ENCODE data around the gene ZDHHC18. TPM values are rescaled to one million over a fixed set of nuclear protein-coding genes. Genes with fewer than 3 reads are reported as not detected.

The ZDHHC18 gene
- total and polyA plus RNA-seq, 2 of the 8 experiments (the other 6 are each of a cell fraction or from before 2014, with no cell fraction given) = 29.7 to 49.8 TPM

DNA sequence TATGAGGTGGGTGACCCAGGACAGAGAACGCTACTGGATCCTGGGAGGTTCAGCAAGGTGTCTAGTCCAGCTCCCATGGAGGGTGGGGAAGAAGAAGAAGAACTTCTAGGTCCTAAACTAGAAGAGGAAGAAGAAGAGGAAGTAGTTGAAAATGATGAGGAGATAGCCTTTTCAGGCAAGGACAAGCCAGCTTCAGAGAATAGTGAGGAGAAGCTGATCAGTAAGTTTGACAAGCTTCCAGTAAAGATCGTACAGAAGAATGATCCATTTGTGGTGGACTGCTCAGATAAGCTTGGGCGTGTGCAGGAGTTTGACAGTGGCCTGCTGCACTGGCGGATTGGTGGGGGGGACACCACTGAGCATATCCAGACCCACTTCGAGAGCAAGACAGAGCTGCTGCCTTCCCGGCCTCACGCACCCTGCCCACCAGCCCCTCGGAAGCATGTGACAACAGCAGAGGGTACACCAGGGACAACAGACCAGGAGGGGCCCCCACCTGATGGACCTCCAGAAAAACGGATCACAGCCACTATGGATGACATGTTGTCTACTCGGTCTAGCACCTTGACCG lies 47.3 kb upstream of the ZDHHC18 start:
- Histone ChIP-seq H2BK120ac (replicated peaks; ENCODE audit: low read depth, low read length) (no peak overlapping the region), H3K79me2 (ENCODE audit: control insufficient read depth in 1 of 2, insufficient read depth in 2 of 2, low read length in 2 of 2) (no peaks in the 10 kb centered on the region), H3K9me3 (ENCODE audit: insufficient read depth in 2 of 2, low read depth in 1 of 2, low read length in 1 of 2) (no peaks in the 10 kb centered on the region), H3K27me3 (replicated peaks in 1 of 4; ENCODE audit: control insufficient read depth in 3 of 4, extremely low read depth in 1 of 4, insufficient read depth in 3 of 4, low read length in 3 of 4) (no peaks in the 10 kb centered on the region), H3K4me3 (ENCODE audit: extremely low read depth in 1 of 4, insufficient read depth in 2 of 4, low read depth in 3 of 4, low read length in 4 of 4) (no peak overlapping the region), H2BK20ac (ENCODE audit: low read length) (no peak overlapping the region), H2BK5ac (ENCODE audit: low read depth, low read length) (no peak overlapping the region), H3K56ac (replicated peaks; ENCODE audit: insufficient read length, low read depth, low read length) (no peak overlapping the region), H3K14ac (ENCODE audit: insufficient read length) (no peak overlapping the region), H3K36me3 (ENCODE audit: control insufficient read depth in 2 of 4, insufficient read depth in 4 of 4, low read length in 3 of 4) (peaks cover 44 to 77% (median 61%) of the 10 kb centered on the region in 4 experiments), H2AK5ac (ENCODE audit: low read depth, low read length) (no peak overlapping the region), H4K8ac (ENCODE audit: extremely low read depth, insufficient read depth, low read length) (no peak overlapping the region), H3K4me1 (replicated peaks in 1 of 4; ENCODE audit: control insufficient read depth in 3 of 4, insufficient read depth in 4 of 4, low read length in 3 of 4) (peaks cover 0 to 4% (median 2%) of the 10 kb centered on the region in 4 experiments; a peak in 2 of 7 replicates), H3K27ac (ENCODE audit: low read depth, low read length) (no peak overlapping the region), H4K5ac (ENCODE audit: insufficient read length, low read depth, low read length) (no peak overlapping the region), H3K4me2 (ENCODE audit: insufficient read depth in 1 of 2, low read depth in 2 of 2, low read length in 2 of 2) (no peak overlapping the region), H2AFZ (ENCODE audit: low read length) (no peak overlapping the region), H3K9ac (replicated peaks in 1 of 4; ENCODE audit: extremely low read depth in 1 of 4, low read depth in 3 of 4, low read length in 3 of 4) (no peak overlapping the region), H3K23me2 (ENCODE audit: low read depth, low read length) (no peaks in the 10 kb centered on the region; the same call in 1 of the 2 replicates), H4K20me1 (replicated peaks in 1 of 2; ENCODE audit: control insufficient read depth in 1 of 2, insufficient read depth in 2 of 2, low read length in 2 of 2) (peaks cover 5 to 9% of the 10 kb centered on the region in 2 experiments), H2BK12ac (ENCODE audit: low read depth, low read length) (no peak overlapping the region), H4K91ac (replicated peaks; ENCODE audit: insufficient read length, low read length) (no peak overlapping the region), H3K18ac (ENCODE audit: extremely low read depth, low read length) (no peak overlapping the region), H3K79me1 (ENCODE audit: low read depth, low read length) (peaks cover 2% of the 10 kb centered on the region), H3K4ac (replicated peaks; ENCODE audit: insufficient read length, low read depth, low read length) (no peak overlapping the region), H3K23ac (ENCODE audit: insufficient read length) (no peak overlapping the region), H2BK15ac (ENCODE audit: low read length) (no peak overlapping the region)
- DNase-seq (ENCODE audit: low read depth in 1 of 2, low spot score in 2 of 2) (no peak), FAIRE-seq (no peak)
- 88% methylated on average over 11 of the region's 11 CpGs; no CpG with 5 or more reads in 1 of the 2 experiments for WGBS, 2 experiments (ENCODE audit: extremely low coverage in 1 of 2, insufficient coverage in 1 of 2, insufficient read length in 1 of 2, insufficient replicate concordance in 2 of 2, low coverage in 1 of 2, low lambda C conversion rate in 2 of 2, missing lambda C conversion rate in 1 of 2)
- ChIA-PET CTCF (ENCODE audit: partially characterized antibody) (interaction anchor here (0.6 to 3.4 kb wide), 9 partner anchors 11 to 191 kb away, joined by 3 to 24 read pairs (median 4); no protein-coding TSS in a partner anchor), POLR2A (ENCODE audit: partially characterized antibody) (interaction anchor here (1.5 to 11.6 kb wide), 4 partner anchors 8 to 81 kb away, joined by 3 to 118 read pairs (median 10); partner anchors contain the start of genes ARID1A and PIGV)
- TF ChIP-seq POLR2AphosphoS5 (IDR thresholded peaks at IDR 0.05; ENCODE audit: low read depth, low read length) (no peak), RNF2 (IDR thresholded peaks at IDR 0.05; ENCODE audit: borderline replicate concordance, low read depth, low read length, missing control alignments, poor library complexity, severe bottlenecking) (no peak)

Data from H1 (cell line).